IgD-negative memory B cell (primary cell): ENCODE measurements around the gene UBALD2. TPM values are rescaled to one million over a fixed set of nuclear protein-coding genes. Genes with fewer than 3 reads are reported as not detected.
"Not testable (repeated sequence)": the region's sequence is repeated elsewhere in the genome, so short reads cannot be mapped to it uniquely, and the experiment has no call there.

ENCODE experiments used
- H3K27ac Mint-ChIP-seq, 3 donors: one replicate each; pipeline ENCODE4 v1.8.0; 2020 to 2022; ENCODE audit warnings: mild to moderate bottlenecking in 3 of 3, mixed read lengths in 3 of 3, moderate library complexity in 1 of 3
- H3K27me3 Mint-ChIP-seq: one replicate; pipeline ENCODE4 v1.8.0; 2021; ENCODE audit warnings: mixed read lengths
- H3K36me3 Mint-ChIP-seq: one replicate; pipeline ENCODE4 v1.8.0; 2020; ENCODE audit warnings: mild to moderate bottlenecking, mixed read lengths
- H3K4me1 Mint-ChIP-seq, 3 donors: one replicate each; pipeline ENCODE4 v1.8.0; 2020 to 2022; ENCODE audit warnings: mixed read lengths in 3 of 3, mild to moderate bottlenecking in 1 of 3
- H3K4me3 Mint-ChIP-seq, 4 donors: one replicate each; pipeline ENCODE4 v1.8.0; 2020 to 2022; ENCODE audit warnings: mild to moderate bottlenecking in 4 of 4, mixed read lengths in 4 of 4, moderate library complexity in 3 of 4
- H3K9me3 Mint-ChIP-seq, 3 donors: one replicate each; pipeline ENCODE4 v1.8.0; 2020 to 2021; ENCODE audit warnings: mixed read lengths in 3 of 3, mild to moderate bottlenecking in 1 of 3
- polyA plus RNA-seq: library from polyadenylated mRNA; unstranded; fragments of 300-500 nt; fragmentation: Illumina TruSeq; gene quantifications from one replicate; pipeline ENCODE4 v1.2.3, GENCODE V29; 2021

The UBALD2 gene
- polyA plus RNA-seq, 1 donor from 2014 or later: 4.3 TPM

DNA sequence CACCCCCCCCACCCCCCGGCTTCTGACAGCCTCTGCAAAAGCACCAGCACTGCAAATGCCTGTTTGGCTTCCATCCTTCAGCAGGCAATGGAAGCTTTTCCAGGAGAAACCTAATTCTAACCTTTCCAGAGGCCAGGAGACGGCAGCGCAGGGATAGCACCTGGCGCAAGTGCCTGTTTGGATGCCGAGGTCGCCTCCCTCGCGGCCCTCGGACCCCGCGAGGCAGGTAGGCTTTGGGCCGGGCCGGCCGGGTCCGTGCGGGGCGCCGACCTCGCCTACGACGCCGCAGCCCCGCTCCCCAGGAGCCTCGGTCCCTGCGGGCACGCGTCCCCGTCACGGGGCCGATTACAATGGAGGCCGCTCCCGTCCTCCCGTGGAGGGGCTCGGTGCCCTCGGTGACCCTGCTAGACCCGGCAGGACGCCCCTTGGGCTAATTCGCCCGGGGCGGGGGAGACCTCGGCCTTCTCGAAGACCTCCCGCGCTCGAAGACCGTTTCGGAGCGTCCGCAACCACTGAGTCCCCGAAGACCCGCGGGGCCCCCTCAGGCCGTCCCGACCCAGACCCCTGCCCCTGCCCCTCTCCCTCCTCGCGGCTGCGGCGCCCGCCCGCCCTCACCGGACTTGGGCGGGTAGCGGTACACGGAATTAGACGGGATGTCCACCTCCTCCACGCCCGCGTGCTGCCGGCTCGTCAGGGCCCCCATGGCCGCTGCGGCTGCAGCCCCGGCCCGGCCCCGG lies 25.4 kb upstream of the UBALD2 start:
- H3K27me3 Mint-ChIP-seq: peaks cover 26% of the 10 kb centered on the region
- no peaks in the 10 kb centered on the region for H3K36me3 Mint-ChIP-seq
- H3K27ac Mint-ChIP-seq: no peak overlapping the region
- no peaks in the 10 kb centered on the region for H3K9me3 Mint-ChIP-seq
- H3K4me3 Mint-ChIP-seq: peak overlapping the region; percentile 65 to 83 (median 76)
- peaks cover 8 to 13% (median 9%) of the 10 kb centered on the region in 3 donors for H3K4me1 Mint-ChIP-seq

DNA sequence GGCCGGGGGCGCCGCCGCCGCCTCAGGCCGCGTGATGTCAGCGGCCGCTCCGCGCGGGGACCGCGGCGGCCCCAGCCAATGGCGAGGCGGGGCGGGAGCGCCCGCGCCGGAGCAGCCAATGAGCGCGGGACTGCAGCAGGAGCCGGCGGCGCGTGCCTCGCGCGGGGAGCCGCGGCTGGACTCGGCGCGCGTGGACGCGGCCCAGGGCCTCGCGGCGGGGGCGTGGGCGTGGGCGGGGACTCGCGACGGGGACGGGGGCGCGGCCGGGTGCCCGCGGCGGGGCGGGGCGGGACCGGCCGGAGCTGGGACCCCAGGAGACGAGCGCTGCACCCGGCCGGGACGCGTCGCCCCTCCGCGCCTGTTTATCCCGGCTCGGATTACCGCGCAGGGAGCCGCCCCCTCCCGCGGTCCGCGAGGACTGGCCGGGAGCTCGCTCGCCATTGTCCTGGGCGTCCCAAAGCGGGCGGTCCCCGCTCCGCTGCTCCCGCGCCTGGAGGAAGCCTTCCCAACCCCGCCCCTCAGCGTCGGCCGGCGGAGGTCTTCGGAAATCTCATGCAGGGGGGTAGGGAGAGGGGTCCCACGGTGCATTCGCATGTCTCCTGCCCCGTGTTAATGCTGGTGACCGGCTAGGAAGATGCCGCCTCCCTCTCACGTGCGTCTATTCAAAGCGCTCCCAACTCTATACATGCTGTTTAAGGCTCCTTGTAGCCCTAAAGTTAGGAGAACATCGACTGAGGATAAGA lies 24.5 kb upstream of the UBALD2 start, which contains the start of gene RNF157:
TSS of gene RNF157 (minus strand) at position 33 of the 743 bp plus-strand sequence. CDS start 253 bp downstream, outside the sequence.
- no peaks in the 10 kb centered on the region for H3K9me3 Mint-ChIP-seq

DNA sequence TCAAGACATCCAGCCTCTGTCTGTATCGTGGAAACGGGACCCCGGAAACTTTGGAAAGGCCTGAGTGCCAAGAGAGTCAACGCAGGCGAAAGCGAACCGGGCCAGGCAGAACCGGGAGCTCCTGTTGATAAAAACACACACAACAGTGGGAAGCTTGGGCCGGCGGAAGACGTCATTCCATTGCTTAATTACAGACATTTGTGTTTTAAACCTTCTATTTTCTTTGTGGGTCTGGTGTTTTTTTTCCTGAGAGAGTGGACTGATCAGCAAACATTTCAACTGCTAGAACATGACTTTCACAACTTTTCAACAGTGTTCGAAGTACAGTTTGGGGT lies 24.0 kb upstream of the UBALD2 start:
- peak overlapping the region in 2 of 3 donors; percentile 19 to 22 for H3K27ac Mint-ChIP-seq
- H3K4me3 Mint-ChIP-seq: peak overlapping the region; percentile 57 to 93 (median 86)
- H3K36me3 Mint-ChIP-seq: no peaks in the 10 kb centered on the region
- H3K27me3 Mint-ChIP-seq: peaks cover 30% of the 10 kb centered on the region
- H3K9me3 Mint-ChIP-seq: no peaks in the 10 kb centered on the region
- peaks cover 8 to 14% (median 11%) of the 10 kb centered on the region in 3 donors for H3K4me1 Mint-ChIP-seq

More for the DNA sequence above, 24.5 kb upstream of the UBALD2 start, which contains the start of gene RNF157:
- H3K27ac Mint-ChIP-seq: peak within 1 kb of the TSS in 2 of 3 donors; percentile 19 to 22
- H3K36me3 Mint-ChIP-seq: no peaks in the 10 kb centered on the region
- H3K4me3 Mint-ChIP-seq: peak within 1 kb of the TSS; percentile 76 to 93 (median 86)
- peaks cover 28% of the 10 kb centered on the region for H3K27me3 Mint-ChIP-seq
- peaks cover 8 to 13% (median 9%) of the 10 kb centered on the region in 3 donors for H3K4me1 Mint-ChIP-seq

DNA sequence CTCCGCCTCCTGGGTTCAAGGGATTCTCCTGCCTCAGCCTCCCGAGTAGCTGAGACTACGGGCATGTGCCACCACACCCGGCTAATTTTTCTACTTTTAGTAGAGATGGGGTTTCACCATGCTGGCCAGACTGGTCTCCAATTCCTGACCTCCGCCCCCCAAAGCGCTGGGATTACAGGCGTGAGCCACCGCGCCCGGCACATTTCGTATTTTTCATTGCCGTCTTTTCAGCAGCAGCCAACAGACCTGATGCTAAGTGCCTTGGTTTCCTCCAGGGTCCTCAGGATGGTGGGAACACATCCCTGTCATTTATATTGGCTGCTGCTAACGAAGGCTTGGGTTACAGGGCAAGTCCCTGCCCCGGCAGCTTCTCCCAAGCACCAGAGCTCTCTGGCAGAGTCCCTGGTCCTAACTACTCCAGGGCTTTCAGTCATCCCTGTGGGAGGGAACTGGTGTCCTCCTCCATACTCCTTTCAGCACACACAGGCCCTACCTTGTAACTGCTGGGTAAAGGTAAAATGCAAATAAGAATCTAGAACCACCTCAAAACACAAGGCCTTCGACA lies 23.4 kb upstream of the UBALD2 start:
- H3K36me3 Mint-ChIP-seq: no peaks in the 10 kb centered on the region
- no peaks in the 10 kb centered on the region for H3K9me3 Mint-ChIP-seq
- H3K27ac Mint-ChIP-seq: peak overlapping the region in 1 of 3 donors; percentile 22
- peaks cover 14 to 20% (median 17%) of the 10 kb centered on the region in 3 donors for H3K4me1 Mint-ChIP-seq
- peak overlapping the region; percentile 24 to 92 (median 69) for H3K4me3 Mint-ChIP-seq
- H3K27me3 Mint-ChIP-seq: peaks cover 30% of the 10 kb centered on the region

DNA sequence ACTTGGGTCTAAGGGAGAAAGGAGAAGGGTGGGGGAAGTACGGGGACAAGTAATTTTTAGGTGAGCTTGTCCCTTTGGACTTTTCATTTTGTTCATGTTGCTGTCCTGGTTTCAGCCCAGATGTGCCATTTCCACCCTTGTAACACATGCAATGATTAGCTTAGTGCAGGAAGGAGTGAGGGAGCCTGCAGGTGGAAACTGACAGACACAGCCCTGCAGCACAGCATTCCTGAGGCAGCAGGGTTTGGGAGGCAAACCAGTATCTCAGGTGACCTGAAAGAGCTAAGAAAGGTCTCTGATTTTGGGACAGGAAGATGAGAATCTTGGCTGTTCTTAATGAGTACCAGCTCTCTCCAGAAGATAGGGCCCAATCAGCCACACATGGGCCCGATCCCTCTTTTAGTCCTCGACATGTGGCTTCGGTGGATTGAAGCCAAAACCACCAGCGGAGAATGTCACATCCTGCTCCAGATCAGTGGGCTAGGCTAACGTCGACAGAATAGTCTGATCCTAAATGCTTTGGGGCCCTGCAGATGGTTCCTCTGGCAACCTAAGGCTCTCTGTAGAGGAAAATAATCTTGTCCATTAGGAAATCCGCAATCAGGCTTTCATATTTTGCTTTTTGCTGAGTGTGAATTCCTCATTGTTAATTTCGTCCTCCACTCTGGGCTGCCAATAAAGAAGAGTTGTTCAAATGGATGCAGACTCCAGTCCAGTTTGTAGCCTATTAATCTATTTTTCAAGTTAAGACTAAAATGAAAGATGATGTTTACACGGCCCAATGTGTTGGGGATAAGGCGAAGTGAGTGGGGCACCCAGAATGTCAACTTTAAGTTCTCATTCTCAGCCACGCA lies 21.1 kb upstream of the UBALD2 start:
- peak overlapping the region in 1 of 3 donors; percentile 43 for H3K27ac Mint-ChIP-seq
- peaks cover 18 to 20% (median 19%) of the 10 kb centered on the region in 3 donors for H3K4me1 Mint-ChIP-seq
- peaks cover 28% of the 10 kb centered on the region for H3K27me3 Mint-ChIP-seq
- no peaks in the 10 kb centered on the region for H3K9me3 Mint-ChIP-seq
- H3K36me3 Mint-ChIP-seq: no peaks in the 10 kb centered on the region
- peak overlapping the region in 1 of 4 donors; percentile 26 for H3K4me3 Mint-ChIP-seq

DNA sequence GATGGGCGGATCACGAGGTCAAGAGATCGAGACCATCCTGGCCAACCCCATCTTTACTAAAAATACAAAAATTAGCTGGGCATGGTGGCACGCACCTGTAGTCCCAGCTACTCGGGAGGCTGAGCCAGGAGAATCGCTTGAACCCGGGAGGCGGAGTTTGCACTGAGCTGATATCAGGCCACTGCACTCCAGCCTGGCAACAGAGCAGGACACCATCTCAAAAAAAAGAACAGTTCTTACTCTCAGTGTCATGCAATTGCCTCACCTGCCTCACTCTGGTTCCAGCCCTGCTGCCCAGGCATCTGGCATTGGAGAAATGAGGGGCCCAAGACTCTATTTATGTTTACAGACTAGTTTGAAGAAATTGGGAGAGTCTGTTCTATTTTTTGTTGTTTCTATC lies 20.4 kb upstream of the UBALD2 start:
- H3K27ac Mint-ChIP-seq, H3K36me3 Mint-ChIP-seq, H3K9me3 Mint-ChIP-seq: not testable (repeated sequence)
- H3K4me3 Mint-ChIP-seq: peak overlapping the region in 1 of 4 donors; percentile 26
- peaks cover 16 to 20% (median 19%) of the 10 kb centered on the region in 3 donors for H3K4me1 Mint-ChIP-seq
- peaks cover 28% of the 10 kb centered on the region for H3K27me3 Mint-ChIP-seq

DNA sequence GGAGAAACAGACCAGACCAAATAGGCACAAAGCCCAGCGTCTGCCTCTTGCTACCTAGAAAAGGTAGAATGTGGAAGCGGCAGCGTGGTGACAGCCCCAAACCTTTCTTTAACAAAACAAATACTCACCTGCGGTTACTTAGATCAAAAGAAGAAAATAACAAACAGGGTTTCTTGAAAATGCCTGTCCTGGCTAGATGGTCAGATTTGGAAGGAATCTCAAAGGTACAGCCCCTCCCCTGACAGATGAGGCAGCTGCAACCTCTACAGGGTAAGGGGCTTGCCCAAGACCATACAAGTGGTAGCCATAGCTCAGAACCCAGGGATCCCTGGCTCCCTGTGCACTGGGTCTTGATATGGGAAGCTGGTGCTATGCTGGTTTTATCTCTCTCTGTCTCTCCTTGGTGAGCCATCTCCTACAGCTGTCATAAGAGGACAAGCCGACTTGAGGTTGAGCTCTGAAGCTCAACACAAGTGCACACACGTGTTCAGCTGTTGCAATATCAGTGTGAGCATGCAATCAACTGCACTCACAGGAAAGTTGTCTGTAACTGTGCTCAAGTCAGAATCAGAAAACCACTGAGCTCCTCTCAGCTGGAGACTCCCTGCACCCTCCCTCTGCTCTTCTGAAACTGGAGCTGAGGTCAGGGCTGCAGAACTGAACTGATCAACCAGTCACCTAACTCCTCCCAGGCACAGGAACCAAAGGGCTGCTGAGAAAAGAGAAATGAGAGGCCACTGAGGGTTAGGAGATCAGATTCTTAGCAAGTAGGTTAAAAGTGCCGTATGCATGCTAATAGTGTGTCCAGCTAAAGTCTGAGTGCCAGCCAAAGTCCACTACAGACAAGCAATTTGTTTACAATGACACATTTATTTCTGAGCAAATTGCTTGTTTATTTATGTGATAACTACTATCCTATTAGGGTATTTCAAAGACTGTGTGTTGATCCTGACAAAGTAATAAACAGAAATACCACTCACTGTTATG lies 18.8 kb upstream of the UBALD2 start:
- Mint-ChIP-seq H3K27ac (peak overlapping the region in 1 of 3 donors; percentile 91), H3K4me1 (peaks cover 12 to 14% (median 13%) of the 10 kb centered on the region in 3 donors), H3K27me3 (peaks cover 22% of the 10 kb centered on the region), H3K9me3 (no peaks in the 10 kb centered on the region), H3K36me3 (no peaks in the 10 kb centered on the region), H3K4me3 (peak overlapping the region in 3 of 4 donors; percentile 7 to 63 (median 30))

DNA sequence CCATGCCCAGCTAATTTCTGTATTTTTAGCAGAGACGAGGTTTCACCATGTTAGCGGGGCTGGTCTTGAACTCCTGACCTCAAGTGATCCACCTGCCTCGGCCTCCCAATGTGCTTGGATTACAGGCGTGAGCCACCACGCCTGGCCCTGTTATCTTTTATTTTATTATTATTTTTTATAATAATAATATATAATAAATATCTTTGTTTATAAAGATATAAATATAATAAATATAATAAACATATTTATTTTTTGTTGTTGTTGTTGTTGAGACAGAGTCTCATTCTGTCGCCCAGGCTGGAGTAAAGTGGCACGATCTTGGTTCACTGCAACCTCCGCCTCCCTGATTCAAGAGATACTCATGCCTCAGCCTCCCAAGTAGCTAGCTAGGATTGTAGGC lies 17.8 kb upstream of the UBALD2 start:
- Mint-ChIP-seq H3K4me1 (peaks cover 18 to 20% (median 19%) of the 10 kb centered on the region in 3 donors), H3K27me3 (peaks cover 17% of the 10 kb centered on the region), H3K9me3 (no peaks in the 10 kb centered on the region), H3K4me3 (no peak overlapping the region), H3K27ac (no peak overlapping the region), H3K36me3 (no peaks in the 10 kb centered on the region)

DNA sequence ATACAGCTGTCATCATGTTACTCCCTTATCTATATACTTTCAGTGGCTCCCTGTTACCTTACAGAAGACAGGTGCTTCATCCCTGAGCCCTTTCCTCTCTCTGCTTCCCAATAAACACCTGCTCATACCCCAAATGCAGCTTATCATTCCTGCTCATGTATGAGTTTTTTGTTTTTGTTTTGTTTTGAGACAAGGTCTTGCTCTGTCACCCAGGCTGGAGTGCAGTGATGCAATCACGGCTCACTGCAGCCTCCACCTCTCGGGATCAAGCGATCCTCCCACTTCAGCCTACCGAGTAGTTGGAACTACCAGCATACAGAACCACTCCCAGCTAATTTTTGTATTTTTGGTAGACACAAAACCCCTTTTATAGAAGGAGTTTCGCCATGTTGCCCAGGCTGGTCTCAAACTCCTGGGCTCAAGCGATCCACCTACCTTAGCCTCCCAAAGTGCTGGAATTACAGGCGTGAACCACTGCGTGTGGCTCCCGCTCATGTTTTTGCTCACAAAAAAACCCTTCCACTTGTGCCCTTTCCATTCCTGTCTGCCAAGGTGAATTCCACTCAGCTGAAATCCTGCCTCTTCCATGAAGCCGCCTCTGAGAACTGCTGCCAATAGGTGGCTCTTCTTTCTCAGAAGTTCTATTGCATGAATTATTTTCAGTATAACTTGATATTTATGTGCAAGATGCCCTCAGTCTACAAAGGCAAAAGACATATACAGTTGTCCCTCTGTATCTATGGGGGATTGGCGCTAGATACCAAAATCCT lies 16.9 kb upstream of the UBALD2 start:
- H3K27ac Mint-ChIP-seq: no peak overlapping the region
- peaks cover 24 to 26% (median 25%) of the 10 kb centered on the region in 3 donors for H3K4me1 Mint-ChIP-seq
- no peak overlapping the region for H3K4me3 Mint-ChIP-seq
- peaks cover 9% of the 10 kb centered on the region for H3K27me3 Mint-ChIP-seq
- H3K9me3 Mint-ChIP-seq: no peaks in the 10 kb centered on the region
- no peaks in the 10 kb centered on the region for H3K36me3 Mint-ChIP-seq

DNA sequence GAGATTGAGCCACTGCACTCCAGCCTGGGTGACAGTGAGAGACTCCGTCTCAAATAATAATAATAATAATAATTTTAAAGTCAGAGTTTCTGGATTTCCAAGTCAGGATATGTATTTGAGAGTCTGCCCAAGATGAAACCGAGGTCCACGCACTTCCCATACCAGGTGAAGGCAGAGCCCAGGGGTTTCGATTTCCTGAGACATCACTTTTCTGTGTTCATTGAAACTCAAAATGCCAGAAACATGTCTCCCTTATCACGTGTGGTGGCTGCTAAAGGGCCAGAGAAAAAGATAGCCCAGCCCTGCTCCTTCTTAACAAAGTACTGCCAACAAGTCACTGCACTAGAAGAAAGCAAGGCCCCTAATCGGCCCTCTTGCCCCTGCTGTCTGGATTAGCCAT lies 15.0 kb upstream of the UBALD2 start:
- no peak overlapping the region for H3K27ac Mint-ChIP-seq
- H3K36me3 Mint-ChIP-seq: no peaks in the 10 kb centered on the region
- no peak overlapping the region for H3K4me3 Mint-ChIP-seq
- H3K9me3 Mint-ChIP-seq: no peaks in the 10 kb centered on the region
- H3K27me3 Mint-ChIP-seq: peaks cover 4% of the 10 kb centered on the region
- H3K4me1 Mint-ChIP-seq: peaks cover 24 to 27% (median 26%) of the 10 kb centered on the region in 3 donors

DNA sequence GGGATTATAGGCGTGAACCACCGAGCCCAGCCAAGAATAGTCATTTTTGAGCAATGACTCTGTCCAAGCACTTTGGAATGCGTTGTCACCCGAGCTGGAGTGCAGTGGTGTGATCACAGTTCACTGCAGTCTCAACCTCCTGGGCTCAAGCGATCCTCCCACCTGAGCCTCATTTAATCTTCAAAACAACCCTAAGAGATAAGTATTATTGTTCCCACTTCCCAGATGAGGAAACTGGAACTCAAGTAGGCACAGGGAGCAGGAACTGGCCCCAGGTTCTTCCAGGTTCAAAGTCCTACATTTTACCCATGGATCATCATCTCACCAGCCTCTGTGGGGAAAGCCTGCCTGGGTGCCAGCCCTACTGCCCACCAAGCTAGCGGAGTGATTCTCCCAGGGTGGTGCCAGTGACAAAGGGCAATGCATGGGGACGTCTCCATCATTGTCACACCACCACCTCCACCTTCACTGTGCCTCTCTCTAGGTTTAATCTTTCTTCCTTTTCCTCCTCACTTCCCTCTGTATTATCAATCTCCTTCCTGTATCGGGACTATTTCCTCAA lies 13.6 kb upstream of the UBALD2 start:
- H3K27ac Mint-ChIP-seq: peak overlapping the region in 2 of 3 donors; percentile 82 to 91
- peak overlapping the region in 2 of 4 donors; percentile 82 to 86 for H3K4me3 Mint-ChIP-seq
- H3K27me3 Mint-ChIP-seq: peaks cover 1% of the 10 kb centered on the region
- H3K36me3 Mint-ChIP-seq: no peaks in the 10 kb centered on the region
- peaks cover 22 to 26% (median 24%) of the 10 kb centered on the region in 3 donors for H3K4me1 Mint-ChIP-seq
- no peaks in the 10 kb centered on the region for H3K9me3 Mint-ChIP-seq

DNA sequence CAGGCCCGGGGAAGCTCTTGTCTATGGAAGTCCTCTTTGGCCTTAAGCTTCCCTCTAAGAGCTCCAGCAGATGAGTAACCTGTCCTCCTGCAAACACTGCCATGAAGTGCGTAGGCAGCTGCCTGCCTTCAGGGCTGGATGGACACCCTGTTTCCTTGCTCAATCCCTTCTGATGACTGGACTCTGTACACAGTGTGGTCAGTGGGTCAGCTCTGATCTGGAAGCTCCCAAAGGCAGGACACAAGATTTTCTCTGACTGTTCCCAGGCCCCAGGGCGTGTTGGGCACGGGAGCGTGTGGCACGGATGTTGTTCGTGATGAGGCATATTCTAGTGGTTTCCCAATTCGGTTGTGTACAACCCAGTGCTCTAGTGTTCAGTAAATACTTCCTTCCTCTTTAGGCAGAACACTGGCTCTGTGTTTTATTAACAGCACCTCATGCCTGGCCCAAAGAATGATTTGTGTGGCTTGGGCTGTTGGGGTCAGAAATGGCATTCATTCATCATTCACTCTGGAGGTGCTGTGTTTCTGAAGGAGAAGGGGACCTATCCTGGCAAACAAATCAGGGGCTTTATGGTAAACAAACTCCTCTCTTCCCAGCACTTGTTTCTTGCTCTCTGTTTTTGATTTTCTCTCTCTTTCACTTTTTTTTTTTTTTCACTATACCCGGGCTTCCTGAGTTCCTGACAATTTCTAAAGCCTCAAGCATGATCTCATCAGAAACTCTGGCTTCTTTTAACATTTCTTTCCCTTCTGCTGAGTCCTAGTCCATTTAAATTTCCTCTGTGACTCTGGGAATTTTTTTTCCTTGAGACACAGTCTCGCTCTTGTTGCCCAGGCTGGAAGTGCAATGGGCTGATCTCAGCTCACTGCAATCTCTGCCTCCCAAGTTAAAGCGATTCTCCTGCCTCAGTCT lies 12.9 kb upstream of the UBALD2 start:
- peaks cover 1% of the 10 kb centered on the region for H3K27me3 Mint-ChIP-seq
- peak overlapping the region; percentile 1 to 86 (median 73) for H3K4me3 Mint-ChIP-seq
- no peaks in the 10 kb centered on the region for H3K36me3 Mint-ChIP-seq
- peaks cover 19 to 24% (median 23%) of the 10 kb centered on the region in 3 donors for H3K4me1 Mint-ChIP-seq
- no peaks in the 10 kb centered on the region for H3K9me3 Mint-ChIP-seq
- H3K27ac Mint-ChIP-seq: peak overlapping the region in 2 of 3 donors; percentile 82 to 91
